ENCODE results near the gene TP53RK.

The TP53RK gene

DNA sequence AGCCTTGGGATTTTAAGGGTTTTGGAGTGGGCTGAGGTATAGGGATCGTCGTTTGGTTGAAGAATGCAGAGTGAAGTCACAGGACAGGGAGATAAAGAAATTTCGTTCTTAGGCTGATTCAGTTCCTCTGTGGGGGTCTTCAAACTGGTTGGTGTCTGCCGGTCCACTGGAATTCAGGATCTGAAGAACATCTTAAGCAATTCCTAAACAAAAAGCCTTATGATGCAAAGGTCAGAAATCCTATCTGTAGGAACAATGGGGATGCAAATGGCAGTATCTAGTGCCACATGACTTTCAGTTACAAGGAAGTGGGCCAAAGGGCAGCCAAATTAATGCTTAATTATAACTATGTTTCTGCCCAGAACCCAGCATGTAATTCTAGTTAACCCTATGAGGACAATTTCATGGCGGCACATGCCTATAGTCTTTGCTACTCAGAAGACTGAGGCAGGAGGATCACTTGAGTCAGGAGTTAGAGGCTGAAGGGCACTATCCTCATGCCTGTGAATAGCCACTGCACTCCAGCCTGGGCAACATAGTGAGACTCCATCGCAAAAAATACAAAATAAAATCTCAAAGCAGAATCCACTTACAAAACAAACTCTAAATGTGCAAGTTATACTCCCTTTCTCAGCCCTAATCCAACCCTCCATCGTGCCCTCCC lies 15.6 kb upstream of the TP53RK start:
- H3K9ac ChIP-seq (ENCODE audit: low read length) = no peak overlapping the region
- no peaks in the 10 kb centered on the region for H3K9me3 ChIP-seq (ENCODE audit: low read length)
- H3K27me3 ChIP-seq (ENCODE audit: control insufficient read depth in 1 of 2, insufficient read depth in 2 of 2, low read length in 2 of 2) = no peaks in the 10 kb centered on the region
- no peak overlapping the region for H3K27ac ChIP-seq (ENCODE audit: low read depth, low read length)
- H3K4me3 ChIP-seq (ENCODE audit: low read depth in 1 of 2, low read length in 2 of 2) = no peak overlapping the region
- H3K4me1 ChIP-seq (ENCODE audit: insufficient read depth, low read length) = peaks cover 5% of the 10 kb centered on the region
- no peaks in the 10 kb centered on the region for H3K36me3 ChIP-seq (ENCODE audit: insufficient read depth, low read length)

- H3K36me3 ChIP-seq (ENCODE audit: insufficient read depth, low read length) = no peaks in the 10 kb centered on the region
- no peak overlapping the region for H3K9ac ChIP-seq (ENCODE audit: low read length)
- H3K27ac ChIP-seq (ENCODE audit: low read depth, low read length) = no peak overlapping the region
- no peaks in the 10 kb centered on the region for H3K27me3 ChIP-seq (ENCODE audit: control insufficient read depth in 1 of 2, insufficient read depth in 2 of 2, low read length in 2 of 2)
- H3K4me3 ChIP-seq (ENCODE audit: low read depth in 1 of 2, low read length in 2 of 2) = no peak overlapping the region
- no peaks in the 10 kb centered on the region for H3K9me3 ChIP-seq (ENCODE audit: low read length)
- H3K4me1 ChIP-seq (ENCODE audit: insufficient read depth, low read length) = no peaks in the 10 kb centered on the region
Observed at GRCh38 chr20:46703435-46703834, 14.2 kb upstream of the TP53RK start.

DNA sequence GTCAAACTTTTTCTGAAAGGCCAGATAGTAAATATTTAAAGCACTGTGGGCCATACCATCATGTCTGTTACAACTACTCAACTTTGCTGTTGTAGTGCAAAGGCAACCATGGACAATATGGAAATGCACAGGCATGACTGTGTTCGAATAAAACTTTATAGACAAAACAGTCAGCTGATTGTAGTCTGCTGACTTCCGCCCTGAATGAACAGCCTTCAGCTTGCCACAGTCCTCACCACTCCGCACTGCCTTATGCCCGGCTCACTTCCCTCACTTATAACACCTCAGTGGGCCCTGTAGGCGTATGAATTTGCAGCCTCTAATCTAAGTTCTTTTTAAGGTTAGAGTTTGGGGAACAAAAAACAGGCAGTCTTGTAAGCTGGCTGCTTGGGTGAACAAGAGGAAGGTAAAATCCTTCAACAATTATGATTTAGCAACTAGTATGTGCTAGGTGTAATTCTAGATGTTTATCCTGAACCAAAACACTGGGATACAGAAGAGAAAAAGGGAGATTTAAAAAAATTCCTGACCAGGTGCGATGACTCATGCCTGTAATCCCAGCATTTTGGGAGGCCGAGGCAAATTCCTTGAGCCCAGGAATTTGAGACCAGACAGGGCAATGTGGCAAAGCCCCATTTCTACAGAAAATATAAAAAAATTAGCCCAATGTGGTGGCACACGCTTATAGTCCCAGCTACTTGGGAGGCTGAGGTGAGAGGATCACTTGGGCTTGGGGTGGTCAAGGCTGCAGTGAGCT lies 13.4 kb upstream of the TP53RK start:
- H3K9me3 ChIP-seq (ENCODE audit: low read length) = no peaks in the 10 kb centered on the region
- no peaks in the 10 kb centered on the region for H3K4me1 ChIP-seq (ENCODE audit: insufficient read depth, low read length)
- H3K36me3 ChIP-seq (ENCODE audit: insufficient read depth, low read length) = no peaks in the 10 kb centered on the region
- H3K9ac ChIP-seq (ENCODE audit: low read length) = no peak overlapping the region
- no peaks in the 10 kb centered on the region for H3K27me3 ChIP-seq (ENCODE audit: control insufficient read depth in 1 of 2, insufficient read depth in 2 of 2, low read length in 2 of 2)
- H3K4me3 ChIP-seq (ENCODE audit: low read depth in 1 of 2, low read length in 2 of 2) = no peak overlapping the region
- H3K27ac ChIP-seq (ENCODE audit: low read depth, low read length) = no peak overlapping the region

- no peak overlapping the region for H3K4me3 ChIP-seq (ENCODE audit: low read depth in 1 of 2, low read length in 2 of 2)
- H3K36me3 ChIP-seq (ENCODE audit: insufficient read depth, low read length) = no peaks in the 10 kb centered on the region
- no peaks in the 10 kb centered on the region for H3K4me1 ChIP-seq (ENCODE audit: insufficient read depth, low read length)
- H3K9me3 ChIP-seq (ENCODE audit: low read length) = no peaks in the 10 kb centered on the region
- no peaks in the 10 kb centered on the region for H3K27me3 ChIP-seq (ENCODE audit: control insufficient read depth in 1 of 2, insufficient read depth in 2 of 2, low read length in 2 of 2)
- H3K9ac ChIP-seq (ENCODE audit: low read length) = no peak overlapping the region
- H3K27ac ChIP-seq (ENCODE audit: low read depth, low read length) = no peak overlapping the region
Observed at GRCh38 chr20:46701986-46702385, 12.7 kb upstream of the TP53RK start.

DNA sequence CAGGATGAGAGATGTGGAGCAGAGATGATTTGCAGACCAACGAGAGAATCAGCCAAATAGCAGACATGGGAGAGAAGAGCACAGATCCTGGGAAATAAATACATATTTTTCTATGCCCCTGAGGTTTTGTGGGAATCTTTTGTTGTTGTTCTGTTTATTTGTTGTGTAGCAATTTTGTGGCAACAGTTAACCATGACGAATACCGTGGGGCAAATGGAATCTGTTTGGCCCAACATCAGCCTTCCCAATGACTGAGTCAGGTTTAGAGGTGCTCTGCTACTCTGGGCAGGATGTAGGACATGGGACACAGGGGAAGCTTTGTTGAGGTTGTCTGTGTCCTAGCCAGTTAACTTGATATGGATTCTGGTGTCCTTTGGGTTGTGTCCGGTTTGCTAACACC lies 12.3 kb upstream of the TP53RK start:
- H3K9ac ChIP-seq (ENCODE audit: low read length) = no peak overlapping the region
- H3K4me1 ChIP-seq (ENCODE audit: insufficient read depth, low read length) = no peaks in the 10 kb centered on the region
- H3K4me3 ChIP-seq (ENCODE audit: low read depth in 1 of 2, low read length in 2 of 2) = no peak overlapping the region
- H3K27ac ChIP-seq (ENCODE audit: low read depth, low read length) = no peak overlapping the region
- H3K27me3 ChIP-seq (ENCODE audit: control insufficient read depth in 1 of 2, insufficient read depth in 2 of 2, low read length in 2 of 2) = no peaks in the 10 kb centered on the region
- H3K9me3 ChIP-seq (ENCODE audit: low read length) = no peaks in the 10 kb centered on the region
- no peaks in the 10 kb centered on the region for H3K36me3 ChIP-seq (ENCODE audit: insufficient read depth, low read length)

GRCh38 chr20:46701057-46701456 lies 11.8 kb upstream of the TP53RK start:
- H3K9ac ChIP-seq (ENCODE audit: low read length) = no peak overlapping the region
- no peak overlapping the region for H3K4me3 ChIP-seq (ENCODE audit: low read depth in 1 of 2, low read length in 2 of 2)
- H3K4me1 ChIP-seq (ENCODE audit: insufficient read depth, low read length) = no peaks in the 10 kb centered on the region
- no peak overlapping the region for H3K27ac ChIP-seq (ENCODE audit: low read depth, low read length)
- no peaks in the 10 kb centered on the region for H3K36me3 ChIP-seq (ENCODE audit: insufficient read depth, low read length)
- H3K27me3 ChIP-seq (ENCODE audit: control insufficient read depth in 1 of 2, insufficient read depth in 2 of 2, low read length in 2 of 2) = no peaks in the 10 kb centered on the region
- no peaks in the 10 kb centered on the region for H3K9me3 ChIP-seq (ENCODE audit: low read length)

DNA sequence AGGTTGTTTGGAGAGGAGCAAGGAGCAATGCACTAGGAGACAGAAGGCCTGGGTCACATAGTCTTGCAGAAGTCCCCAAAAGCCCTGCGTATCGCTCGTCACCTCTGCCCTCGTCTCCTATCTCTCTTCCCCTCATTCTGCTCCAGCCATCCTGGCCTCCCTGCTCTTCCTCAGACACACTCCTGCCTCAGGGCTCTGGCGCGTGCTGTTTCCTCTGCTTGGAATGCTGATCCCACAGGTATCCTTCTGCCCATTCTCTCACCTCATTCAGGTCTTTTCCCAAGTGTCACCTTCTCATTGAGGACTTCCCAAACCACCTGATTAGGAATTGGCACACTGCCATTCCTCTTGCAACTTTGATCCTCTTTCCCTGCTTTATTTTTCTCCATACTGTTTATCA lies 11.2 kb upstream of the TP53RK start:
- H3K4me1 ChIP-seq (ENCODE audit: insufficient read depth, low read length) = no peaks in the 10 kb centered on the region

GRCh38 chr20:46699651-46700359 lies 10.6 kb upstream of the TP53RK start:
- Histone ChIP-seq H3K4me1 (ENCODE audit: insufficient read depth, low read length) (no peaks in the 10 kb centered on the region), H3K9me3 (ENCODE audit: low read length) (no peaks in the 10 kb centered on the region), H3K27ac (ENCODE audit: low read depth, low read length) (no peak overlapping the region), H3K4me3 (ENCODE audit: low read depth in 1 of 2, low read length in 2 of 2) (no peak overlapping the region), H3K27me3 (ENCODE audit: control insufficient read depth in 1 of 2, insufficient read depth in 2 of 2, low read length in 2 of 2) (no peaks in the 10 kb centered on the region), H3K36me3 (ENCODE audit: insufficient read depth, low read length) (no peaks in the 10 kb centered on the region), H3K9ac (ENCODE audit: low read length) (no peak overlapping the region)

More for the DNA sequence above, 11.2 kb upstream of the TP53RK start:
- Histone ChIP-seq H3K36me3 (ENCODE audit: insufficient read depth, low read length) (no peaks in the 10 kb centered on the region), H3K9ac (ENCODE audit: low read length) (no peak overlapping the region), H3K27ac (ENCODE audit: low read depth, low read length) (no peak overlapping the region), H3K27me3 (ENCODE audit: control insufficient read depth in 1 of 2, insufficient read depth in 2 of 2, low read length in 2 of 2) (no peaks in the 10 kb centered on the region), H3K4me3 (ENCODE audit: low read depth in 1 of 2, low read length in 2 of 2) (no peak overlapping the region), H3K9me3 (ENCODE audit: low read length) (no peaks in the 10 kb centered on the region)

DNA sequence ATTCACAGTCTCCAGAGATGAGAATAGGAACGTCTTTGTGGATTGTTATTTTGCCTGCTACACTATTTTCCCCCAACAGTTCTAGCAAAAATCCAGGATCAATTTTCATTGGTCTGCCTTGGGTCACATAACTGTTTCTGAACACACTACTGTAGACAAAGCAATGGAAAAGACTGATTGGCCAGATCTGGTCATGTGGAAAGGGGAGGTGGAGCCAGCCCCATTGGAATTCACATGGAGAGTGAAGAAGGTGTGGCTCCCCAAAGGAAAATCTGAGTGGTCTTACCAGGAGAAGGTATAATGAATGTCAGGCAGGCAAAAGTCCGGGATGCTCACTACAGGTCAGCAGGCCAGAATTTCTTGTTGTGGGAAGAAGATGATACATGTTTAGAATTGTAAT lies 9.5 kb upstream of the TP53RK start:
- Histone ChIP-seq H3K4me3 (ENCODE audit: low read depth in 1 of 2, low read length in 2 of 2) (no peak overlapping the region), H3K27me3 (ENCODE audit: control insufficient read depth in 1 of 2, insufficient read depth in 2 of 2, low read length in 2 of 2) (no peaks in the 10 kb centered on the region), H3K27ac (ENCODE audit: low read depth, low read length) (no peak overlapping the region), H3K4me1 (ENCODE audit: insufficient read depth, low read length) (no peaks in the 10 kb centered on the region), H3K36me3 (ENCODE audit: insufficient read depth, low read length) (no peaks in the 10 kb centered on the region), H3K9ac (ENCODE audit: low read length) (no peak overlapping the region), H3K9me3 (ENCODE audit: low read length) (no peaks in the 10 kb centered on the region)

DNA sequence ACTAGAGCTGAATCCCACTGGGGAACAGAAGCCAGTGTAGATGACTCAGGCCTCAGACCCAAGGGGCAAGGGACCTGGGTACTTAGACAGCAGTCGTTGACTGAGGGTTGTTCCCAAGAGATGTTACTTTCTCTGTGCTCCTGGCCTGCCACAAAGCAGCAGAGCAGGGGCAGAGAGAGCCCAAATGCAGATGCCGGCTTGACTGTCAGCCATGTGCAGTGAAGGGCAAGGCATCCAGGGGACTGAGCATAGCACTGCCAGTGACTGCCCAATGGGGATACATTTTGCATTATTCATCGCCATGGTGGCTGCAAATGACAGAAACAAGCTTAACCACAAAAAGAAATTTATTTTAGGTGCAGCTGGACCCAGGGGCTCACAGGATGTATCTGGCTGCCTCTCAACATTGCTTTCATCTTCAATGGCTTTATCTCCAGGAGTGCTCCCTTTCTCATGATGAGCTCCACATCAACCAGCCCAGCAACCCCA lies 7.6 kb upstream of the TP53RK start:
- Histone ChIP-seq H3K27me3 (ENCODE audit: control insufficient read depth in 1 of 2, insufficient read depth in 2 of 2, low read length in 2 of 2) (no peaks in the 10 kb centered on the region), H3K36me3 (ENCODE audit: insufficient read depth, low read length) (no peaks in the 10 kb centered on the region), H3K4me3 (ENCODE audit: low read depth in 1 of 2, low read length in 2 of 2) (no peak overlapping the region), H3K9ac (ENCODE audit: low read length) (no peak overlapping the region), H3K9me3 (ENCODE audit: low read length) (no peaks in the 10 kb centered on the region), H3K4me1 (ENCODE audit: insufficient read depth, low read length) (no peaks in the 10 kb centered on the region), H3K27ac (ENCODE audit: low read depth, low read length) (no peak overlapping the region)

DNA sequence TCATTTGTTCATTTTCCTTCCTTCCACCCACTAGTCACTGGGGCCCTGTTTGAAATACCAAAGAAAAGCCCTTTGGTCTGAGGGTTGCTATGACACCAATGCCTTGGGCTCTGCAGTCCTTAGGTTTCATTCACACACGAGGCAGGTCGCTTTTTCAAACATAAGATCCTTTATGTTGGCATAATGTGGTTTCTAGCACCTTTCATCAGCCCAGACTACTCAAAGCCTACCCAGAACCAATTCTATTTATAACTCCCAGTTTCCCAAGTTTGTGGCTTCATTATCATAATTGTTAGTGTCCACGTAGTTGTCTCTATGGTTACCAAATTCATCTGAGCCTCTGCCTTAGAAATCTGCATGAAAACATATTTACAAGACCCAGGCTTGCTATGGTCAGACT lies 6.6 kb upstream of the TP53RK start:
- H3K27ac ChIP-seq (ENCODE audit: low read depth, low read length) = no peak overlapping the region
- H3K36me3 ChIP-seq (ENCODE audit: insufficient read depth, low read length) = no peaks in the 10 kb centered on the region
- H3K4me1 ChIP-seq (ENCODE audit: insufficient read depth, low read length) = no peaks in the 10 kb centered on the region
- H3K9ac ChIP-seq (ENCODE audit: low read length) = no peak overlapping the region
- H3K9me3 ChIP-seq (ENCODE audit: low read length) = no peaks in the 10 kb centered on the region
- no peaks in the 10 kb centered on the region for H3K27me3 ChIP-seq (ENCODE audit: control insufficient read depth in 1 of 2, insufficient read depth in 2 of 2, low read length in 2 of 2)
- H3K4me3 ChIP-seq (ENCODE audit: low read depth in 1 of 2, low read length in 2 of 2) = no peak overlapping the region

All from muscle layer of colon (tissue), 2 donors.